GM12878 (cell line): ENCODE results near the gene HNF4A. TPM values are rescaled to one million over a fixed set of nuclear protein-coding genes. Genes with fewer than 3 reads are reported as not detected.
A peak's percentile ranks its signal among the peaks of the same experiment; 100 is the strongest.

Experiments
- BACH1 ChIP-seq: fragments of 450-650 bp; IDR thresholded peaks from 2 replicates; pipeline ENCODE4 v1.6.1; 2017; ENCODE audit warnings: mild to moderate bottlenecking, borderline replicate concordance
- CBX5 ChIP-seq: sonication (generic); IDR thresholded peaks from 2 replicates; pipeline ENCODE4 v1.6.1; 2016; ENCODE audit warnings: low read depth, moderate library complexity, mild to moderate bottlenecking, inconsistent platforms
- CHD4 ChIP-seq: fragments of 200-600 bp; sonication (generic); IDR thresholded peaks from 2 replicates; pipeline ENCODE4 v1.6.1; 2016; ENCODE audit warnings: mild to moderate bottlenecking
- DPF2 ChIP-seq: fragments of 450-650 bp; IDR thresholded peaks from 2 replicates; pipeline ENCODE4 v1.6.1; 2017; ENCODE audit warnings: mild to moderate bottlenecking
- ETV6 ChIP-seq, 2 experiments: fragments of 450-650 bp in 1 of 2; IDR thresholded peaks in 1 of 2; conservative IDR thresholded peaks in 1 of 2; 2 replicates each; pipeline ENCODE4 v1.6.1; 2014; ENCODE audit warnings: antibody characterized with exemption in 1 of 2, borderline replicate concordance in 1 of 2, low read depth in 1 of 2, mild to moderate bottlenecking in 1 of 2, moderate library complexity in 1 of 2
- IKZF1 ChIP-seq: fragments of 450-650 bp; conservative IDR thresholded peaks from 2 replicates; pipeline ENCODE4 v1.6.1; 2017; ENCODE audit warnings: antibody characterized with exemption, mild to moderate bottlenecking
- IKZF2 ChIP-seq, 2 experiments: fragments of 450-650 bp; IDR thresholded peaks; 2 replicates each; pipeline ENCODE4 v1.6.1; 2017; ENCODE audit warnings: mild to moderate bottlenecking in 2 of 2, moderate library complexity in 2 of 2
- NFYB ChIP-seq: IDR thresholded peaks from 2 replicates; pipeline ENCODE4 v1.6.1; 2011; ENCODE audit warnings: low read depth, mild to moderate bottlenecking, low read length, improper control_type of control experiment, moderate library complexity; ENCODE audit not compliant: insufficient read depth
- PAX8 ChIP-seq: fragments of 450-650 bp; IDR thresholded peaks from 2 replicates; pipeline ENCODE4 v1.6.1; 2017; ENCODE audit warnings: mild to moderate bottlenecking, moderate library complexity
- PML ChIP-seq: IDR thresholded peaks from 2 replicates; pipeline ENCODE4 v1.6.1; 2012; ENCODE audit warnings: low read length, inconsistent platforms
- POLR2AphosphoS5 ChIP-seq: IDR thresholded peaks from 2 replicates; pipeline ENCODE4 v1.6.1; 2011; ENCODE audit warnings: mild to moderate bottlenecking, low read length, inconsistent platforms
- POU2F2 ChIP-seq: IDR thresholded peaks from 3 replicates; pipeline ENCODE4 v1.6.1; 2011; ENCODE audit warnings: low read depth, mild to moderate bottlenecking, low read length, borderline replicate concordance
- RB1 ChIP-seq: fragments of 450-650 bp; formaldehyde crosslinking; IDR thresholded peaks from 2 replicates; pipeline ENCODE4 v1.6.1; 2017; ENCODE audit warnings: mild to moderate bottlenecking, borderline replicate concordance
- RFX5 ChIP-seq: IDR thresholded peaks from 2 replicates; pipeline ENCODE4 v1.6.1; 2011; ENCODE audit warnings: low read depth, low read length, improper control_type of control experiment
- RUNX3 ChIP-seq: IDR thresholded peaks from 2 replicates; pipeline ENCODE4 v1.6.1; 2012; ENCODE audit warnings: low read length, inconsistent platforms
- SMAD5 ChIP-seq: IDR thresholded peaks from 2 replicates; pipeline ENCODE4 v1.6.1; 2016; ENCODE audit warnings: antibody characterized with exemption, low read depth
- TARDBP ChIP-seq: IDR thresholded peaks from 2 replicates; pipeline ENCODE4 v1.6.1; 2016; ENCODE audit warnings: borderline replicate concordance
- ZNF217 ChIP-seq: fragments of 450-650 bp; IDR thresholded peaks from 2 replicates; pipeline ENCODE4 v1.6.1; 2017; ENCODE audit warnings: antibody characterized with exemption, mild to moderate bottlenecking
- ZNF274 ChIP-seq: IDR thresholded peaks from one replicate; pipeline ENCODE4 v1.8.0; 2011; ENCODE audit not compliant: insufficient read length, insufficient read depth
- polyA plus RNA-seq, 11 experiments: library from polyadenylated mRNA; depleted of rRNA in 4 of 11; unstranded in 6 of 11; stranded (reverse) in 5 of 11; fragments of >200 nt; fragmentation: Nextera tagmentation in 4 of 11; fragmentation: Illumina TruSeq in 1 of 11; extraction: Ambion mirVana in 4 of 11; extraction: Trizol in 1 of 11; gene quantifications; 1 replicate in 1 of 11; 2 replicates in 10 of 11; pipeline versions ENCODE4 v1.2.1 to v1.2.3, GENCODE V29; 2011 to 2016; ENCODE audit warnings: inconsistent platforms in 2 of 11, missing spikeins in 2 of 11, low read depth in 1 of 11
- total RNA-seq, 4 experiments: library from RNA; depleted of rRNA in 3 of 4; stranded (reverse); fragments of >200 nt in 3 of 4; fragmentation: Illumina TruSeq in 1 of 4; extraction: Trizol in 1 of 4; gene quantifications; 2 replicates each; pipeline versions ENCODE4 v1.2.1 to v1.2.3, GENCODE V29; 2013 to 2021
- TF ChIP-seq, protein P1 (sequence below): fragments of 450-650 bp; IDR thresholded peaks from 2 replicates; pipeline ENCODE4 v1.6.1; 2017; ENCODE audit warnings: mild to moderate bottlenecking, moderate library complexity
- TF ChIP-seq, protein P2 (sequence below): IDR thresholded peaks from 2 replicates; pipeline ENCODE4 v1.6.1; 2012; ENCODE audit warnings: low read depth, low read length, improper control_type of control experiment
- TF ChIP-seq, protein P3 (sequence below): fragments of 450-650 bp; IDR thresholded peaks from 2 replicates; pipeline ENCODE4 v1.6.1; 2016; ENCODE audit warnings: mild to moderate bottlenecking
- TF ChIP-seq, protein P4 (sequence below): IDR thresholded peaks from 2 replicates; pipeline ENCODE4 v1.6.1; 2012; ENCODE audit warnings: low read depth, low read length, improper control_type of control experiment

Gene HNF4A
- total and polyA plus RNA-seq, 10 of the 15 experiments (the other 5 are each of a cell fraction or from before 2014, with no cell fraction given), result 0.21 TPM; not detected in 9

DNA sequence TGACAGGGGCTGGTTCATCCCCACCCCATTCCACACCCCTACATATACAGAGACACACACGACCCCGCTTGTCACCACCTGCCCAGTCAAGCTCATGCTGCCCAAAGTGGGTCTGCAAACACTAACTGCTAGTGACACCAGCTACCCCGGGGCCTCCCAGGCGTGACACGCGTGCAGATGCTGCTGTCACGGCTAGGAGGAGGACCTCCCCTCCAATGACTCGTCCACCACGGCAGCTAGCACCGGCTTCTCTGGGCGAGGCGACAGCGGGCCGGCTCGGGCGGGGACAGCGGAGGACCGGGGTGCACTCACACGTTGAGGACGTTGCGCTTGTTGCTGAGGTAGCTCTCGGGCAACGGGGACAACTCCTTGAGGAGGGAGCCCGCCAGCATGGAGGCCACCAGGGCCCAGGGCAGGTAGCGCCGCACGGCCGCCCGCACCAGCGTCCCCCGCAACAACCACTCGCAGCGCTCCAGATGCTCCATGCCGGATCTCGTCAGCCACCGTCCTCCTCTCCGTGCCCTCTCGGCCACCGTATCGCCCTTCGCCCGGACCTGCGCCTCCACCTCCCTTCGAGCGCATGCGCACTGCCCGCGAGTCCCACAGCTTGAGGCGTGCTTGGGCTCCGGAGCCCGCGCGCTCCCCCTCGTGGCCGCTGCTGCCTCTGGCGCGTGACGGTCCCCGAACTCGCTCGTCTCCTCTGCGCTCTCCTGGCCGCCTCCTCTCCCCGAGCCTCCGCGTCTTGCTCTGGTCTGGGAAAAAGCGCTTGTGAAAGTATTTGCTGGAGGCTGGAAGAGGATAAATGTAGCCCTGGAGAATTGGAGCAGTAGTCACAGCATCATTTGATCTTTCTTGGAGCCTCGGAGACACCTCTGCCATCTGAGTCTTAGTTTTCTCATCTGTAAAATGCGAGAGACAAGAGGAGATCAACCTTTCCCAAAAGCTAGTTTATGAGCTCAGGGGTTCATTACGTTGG is 44.5 kb upstream of the HNF4A start, which contains the start of gene FITM2 (continued):
- TF ChIP-seq, protein P1, sequence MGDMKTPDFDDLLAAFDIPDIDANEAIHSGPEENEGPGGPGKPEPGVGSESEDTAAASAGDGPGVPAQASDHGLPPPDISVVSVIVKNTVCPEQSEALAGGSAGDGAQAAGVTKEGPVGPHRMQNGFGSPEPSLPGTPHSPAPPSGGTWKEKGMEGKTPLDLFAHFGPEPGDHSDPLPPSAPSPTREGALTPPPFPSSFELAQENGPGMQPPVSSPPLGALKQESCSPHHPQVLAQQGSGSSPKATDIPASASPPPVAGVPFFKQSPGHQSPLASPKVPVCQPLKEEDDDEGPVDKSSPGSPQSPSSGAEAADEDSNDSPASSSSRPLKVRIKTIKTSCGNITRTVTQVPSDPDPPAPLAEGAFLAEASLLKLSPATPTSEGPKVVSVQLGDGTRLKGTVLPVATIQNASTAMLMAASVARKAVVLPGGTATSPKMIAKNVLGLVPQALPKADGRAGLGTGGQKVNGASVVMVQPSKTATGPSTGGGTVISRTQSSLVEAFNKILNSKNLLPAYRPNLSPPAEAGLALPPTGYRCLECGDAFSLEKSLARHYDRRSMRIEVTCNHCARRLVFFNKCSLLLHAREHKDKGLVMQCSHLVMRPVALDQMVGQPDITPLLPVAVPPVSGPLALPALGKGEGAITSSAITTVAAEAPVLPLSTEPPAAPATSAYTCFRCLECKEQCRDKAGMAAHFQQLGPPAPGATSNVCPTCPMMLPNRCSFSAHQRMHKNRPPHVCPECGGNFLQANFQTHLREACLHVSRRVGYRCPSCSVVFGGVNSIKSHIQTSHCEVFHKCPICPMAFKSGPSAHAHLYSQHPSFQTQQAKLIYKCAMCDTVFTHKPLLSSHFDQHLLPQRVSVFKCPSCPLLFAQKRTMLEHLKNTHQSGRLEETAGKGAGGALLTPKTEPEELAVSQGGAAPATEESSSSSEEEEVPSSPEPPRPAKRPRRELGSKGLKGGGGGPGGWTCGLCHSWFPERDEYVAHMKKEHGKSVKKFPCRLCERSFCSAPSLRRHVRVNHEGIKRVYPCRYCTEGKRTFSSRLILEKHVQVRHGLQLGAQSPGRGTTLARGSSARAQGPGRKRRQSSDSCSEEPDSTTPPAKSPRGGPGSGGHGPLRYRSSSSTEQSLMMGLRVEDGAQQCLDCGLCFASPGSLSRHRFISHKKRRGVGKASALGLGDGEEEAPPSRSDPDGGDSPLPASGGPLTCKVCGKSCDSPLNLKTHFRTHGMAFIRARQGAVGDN, result no peak
- TF ChIP-seq, protein P2, sequence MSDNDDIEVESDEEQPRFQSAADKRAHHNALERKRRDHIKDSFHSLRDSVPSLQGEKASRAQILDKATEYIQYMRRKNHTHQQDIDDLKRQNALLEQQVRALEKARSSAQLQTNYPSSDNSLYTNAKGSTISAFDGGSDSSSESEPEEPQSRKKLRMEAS, result peak; percentile 86
- TF ChIP-seq IKZF1 (peak; percentile 88), BACH1 (0 out of 2 replicates have a peak, but pooled peaks have one; percentile 17), ZNF217 (no peak), ZNF274 (no peak), RFX5 (peak; percentile 18; the same call in 1 of the 2 replicates), TARDBP (no peak), POLR2AphosphoS5 (no peak), RB1 (peak; percentile 90), SMAD5 (no peak), ETV6 (conservative IDR thresholded peaks at IDR 0.05 in 1 of 2, IDR thresholded peaks at IDR 0.05 in 1 of 2; ENCODE audit: borderline replicate concordance in 1 of 2, low read depth in 1 of 2) (no peak), RUNX3 (0 out of 2 replicates have a peak, but pooled peaks have one; percentile 39), CBX5 (no peak), PML (no peak), DPF2 (peak; percentile 68), IKZF2 (IDR thresholded peaks at IDR 0.05) (no peak; a peak in 1 of 4 replicates), PAX8 (no peak), CHD4 (no peak), POU2F2 (peak; percentile 38; the same call in 1 of the 3 replicates), NFYB (0 out of 2 replicates have a peak, but pooled peaks have one; percentile 10)
- TF ChIP-seq, protein P3, sequence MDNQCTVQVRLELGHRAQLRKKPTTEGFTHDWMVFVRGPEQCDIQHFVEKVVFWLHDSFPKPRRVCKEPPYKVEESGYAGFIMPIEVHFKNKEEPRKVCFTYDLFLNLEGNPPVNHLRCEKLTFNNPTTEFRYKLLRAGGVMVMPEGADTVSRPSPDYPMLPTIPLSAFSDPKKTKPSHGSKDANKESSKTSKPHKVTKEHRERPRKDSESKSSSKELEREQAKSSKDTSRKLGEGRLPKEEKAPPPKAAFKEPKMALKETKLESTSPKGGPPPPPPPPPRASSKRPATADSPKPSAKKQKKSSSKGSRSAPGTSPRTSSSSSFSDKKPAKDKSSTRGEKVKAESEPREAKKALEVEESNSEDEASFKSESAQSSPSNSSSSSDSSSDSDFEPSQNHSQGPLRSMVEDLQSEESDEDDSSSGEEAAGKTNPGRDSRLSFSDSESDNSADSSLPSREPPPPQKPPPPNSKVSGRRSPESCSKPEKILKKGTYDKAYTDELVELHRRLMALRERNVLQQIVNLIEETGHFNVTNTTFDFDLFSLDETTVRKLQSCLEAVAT, result no peak
- TF ChIP-seq, protein P4, sequence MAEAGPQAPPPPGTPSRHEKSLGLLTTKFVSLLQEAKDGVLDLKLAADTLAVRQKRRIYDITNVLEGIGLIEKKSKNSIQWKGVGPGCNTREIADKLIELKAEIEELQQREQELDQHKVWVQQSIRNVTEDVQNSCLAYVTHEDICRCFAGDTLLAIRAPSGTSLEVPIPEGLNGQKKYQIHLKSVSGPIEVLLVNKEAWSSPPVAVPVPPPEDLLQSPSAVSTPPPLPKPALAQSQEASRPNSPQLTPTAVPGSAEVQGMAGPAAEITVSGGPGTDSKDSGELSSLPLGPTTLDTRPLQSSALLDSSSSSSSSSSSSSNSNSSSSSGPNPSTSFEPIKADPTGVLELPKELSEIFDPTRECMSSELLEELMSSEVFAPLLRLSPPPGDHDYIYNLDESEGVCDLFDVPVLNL, result peak; percentile 47; the same call in 1 of the 2 replicates
